UCSD-AML1 (cell line): Measurements from ENCODE around the gene OTULIN.

Experiments used
- DNase-seq: peaks from one replicate; lab custom pipeline; 2025; ENCODE audit not compliant: unreplicated experiment; lab: John Stamatoyannopoulos, UW

OTULIN gene

DNA sequence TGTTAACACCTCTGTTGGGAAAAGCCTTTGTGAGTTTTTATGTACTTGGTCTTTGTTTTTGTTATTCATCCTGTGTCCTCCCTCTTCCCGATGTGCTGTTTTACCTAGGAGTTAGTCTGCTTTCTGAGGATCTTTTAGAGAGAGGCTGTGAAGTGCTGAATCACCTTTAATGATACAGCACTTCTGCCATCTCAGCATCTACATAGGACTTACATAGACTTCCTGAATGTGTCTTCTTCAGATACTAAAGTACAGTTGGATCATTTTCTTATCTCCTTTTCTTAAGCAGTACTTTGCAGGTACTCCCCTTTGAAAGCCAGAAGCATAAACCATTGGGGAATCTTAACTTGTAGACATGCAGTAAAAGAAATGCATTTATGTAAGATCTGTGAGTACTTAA lies 31.5 kb downstream of the OTULIN start:
- no peak for DNase-seq

DNA sequence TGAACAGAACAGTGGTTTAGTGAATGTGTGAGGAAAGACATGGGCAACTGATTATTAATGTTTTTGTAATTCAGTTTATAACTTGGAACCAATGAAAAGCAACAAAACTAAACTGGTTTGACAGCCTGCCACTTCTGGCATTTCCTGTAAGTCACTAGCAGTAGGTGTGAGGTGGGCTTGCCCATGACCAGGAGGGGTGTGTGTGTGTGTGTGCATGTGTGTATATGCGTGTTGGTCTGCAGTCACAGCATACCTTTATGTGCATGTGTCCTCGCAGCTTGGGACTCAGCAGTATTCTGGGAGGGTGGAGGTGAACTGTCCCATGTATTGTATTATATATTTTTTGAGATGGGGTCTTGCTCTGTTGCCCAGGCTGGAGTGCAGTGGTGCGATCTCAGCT lies 32.3 kb downstream of the OTULIN start:
- no peak for DNase-seq

DNA sequence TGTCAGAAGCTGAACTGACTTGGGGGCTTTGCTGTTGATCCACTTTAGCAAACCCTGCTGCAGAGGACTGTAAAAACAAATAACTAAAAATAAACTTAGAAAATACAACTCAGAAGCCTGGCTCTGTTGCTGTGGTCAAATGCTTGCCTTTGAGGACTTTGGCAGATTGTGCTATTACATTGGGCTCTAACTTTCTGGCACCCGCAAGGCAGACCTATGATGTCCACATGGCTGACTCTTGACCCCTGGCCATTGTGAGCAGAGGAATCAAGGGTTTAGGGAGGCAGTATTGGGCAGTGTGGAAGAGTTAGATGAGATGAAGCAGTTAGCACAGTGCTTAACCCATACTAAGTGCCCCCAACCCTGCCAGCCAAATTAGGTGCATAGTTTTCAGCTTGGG lies 34.0 kb downstream of the OTULIN start:
- DNase-seq: no peak

DNA sequence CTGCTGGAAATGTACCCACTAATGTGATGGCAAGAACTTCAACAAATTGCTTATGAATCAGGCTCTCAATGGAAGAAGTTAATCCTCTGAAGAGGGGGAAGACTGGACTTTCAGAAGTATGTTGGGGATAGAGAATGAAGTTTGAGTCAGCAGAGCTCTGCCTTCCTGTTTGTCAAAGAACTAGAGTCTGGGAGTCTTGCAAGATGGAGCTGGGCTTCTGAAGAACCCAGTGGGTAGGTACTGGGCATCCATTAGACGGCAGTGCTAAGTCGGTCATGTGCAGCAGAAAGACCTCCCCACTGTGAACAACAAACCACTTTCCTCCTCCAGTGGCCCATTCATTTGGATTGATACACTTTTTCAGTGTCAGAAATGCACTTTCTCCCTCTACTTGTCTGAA lies 34.6 kb downstream of the OTULIN start:
- DNase-seq: no peak

DNA sequence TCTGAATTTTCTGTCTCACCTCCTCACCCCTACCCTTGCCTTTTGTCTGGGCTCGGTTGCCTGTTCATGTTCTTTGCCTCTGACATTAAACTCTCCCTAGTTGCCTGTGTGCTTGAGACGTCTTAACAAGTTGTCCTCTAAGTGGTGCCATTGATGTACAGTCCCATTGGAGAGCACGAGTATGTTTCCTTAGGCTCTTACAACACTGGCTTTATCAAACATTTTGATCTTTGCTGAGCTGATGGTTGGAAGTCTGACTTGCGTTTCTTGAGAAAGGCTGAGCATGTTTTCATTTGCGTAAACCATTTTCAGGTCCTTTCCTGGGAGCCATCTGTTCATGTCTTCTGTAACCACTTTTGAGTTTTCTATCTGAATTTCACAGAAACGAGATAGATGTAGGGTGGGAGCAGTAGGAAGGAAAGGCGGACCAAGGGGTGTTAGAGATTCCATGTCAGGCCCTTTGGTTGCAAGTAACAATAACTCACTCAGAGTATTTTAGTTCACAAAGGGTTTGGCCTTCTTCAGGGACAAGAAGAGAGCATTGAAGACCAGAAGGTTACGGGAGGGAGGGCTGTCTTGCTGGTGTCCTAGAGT lies 35.4 kb downstream of the OTULIN start:
- DNase-seq: no peak

DNA sequence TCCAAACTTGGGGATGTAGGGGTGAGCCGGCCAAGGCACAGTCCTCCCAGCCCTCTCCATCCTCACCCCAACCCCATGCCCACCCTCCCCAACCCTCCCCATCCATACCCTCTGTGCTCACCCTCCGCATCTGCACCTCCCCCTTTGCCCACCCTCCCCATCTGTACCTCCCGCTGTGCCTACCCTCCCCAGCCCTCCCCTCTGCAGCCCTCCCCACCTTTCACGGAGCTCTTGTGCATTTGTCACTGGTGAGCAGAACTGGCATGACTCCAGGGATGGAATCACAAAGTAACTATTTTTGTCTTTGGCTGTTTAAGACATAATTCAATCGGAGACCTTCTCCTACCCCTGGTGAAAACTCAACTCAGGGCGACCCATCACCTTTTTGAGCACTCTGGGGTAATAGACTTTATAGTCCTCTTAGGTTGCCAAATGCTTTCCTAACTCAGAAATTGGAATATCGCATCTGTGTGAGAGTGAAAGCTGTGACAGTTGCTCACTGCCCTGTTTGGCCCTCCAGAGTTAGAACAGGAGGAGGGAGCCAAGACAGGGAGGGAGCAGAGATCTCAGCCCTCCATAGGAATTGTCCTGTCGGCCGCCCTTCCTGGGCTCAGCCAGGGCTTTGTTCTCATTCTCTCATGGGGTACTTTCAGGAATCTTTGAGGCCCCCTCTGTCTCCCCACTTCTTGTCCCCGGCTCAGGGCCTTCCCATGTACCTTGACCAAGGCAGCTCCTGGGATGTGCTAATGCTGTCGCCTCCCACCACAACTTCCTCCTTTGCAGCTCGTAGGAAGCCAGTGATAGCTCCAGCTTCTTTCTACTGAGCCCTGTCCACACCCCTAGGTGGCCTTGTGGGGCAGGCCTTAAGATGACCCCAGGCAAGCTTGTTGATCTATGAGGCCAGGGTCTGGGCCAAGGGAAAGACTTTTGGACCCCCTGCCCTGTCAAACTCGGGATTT lies 36.2 kb downstream of the OTULIN start:
- DNase-seq: peak; percentile 29

DNA sequence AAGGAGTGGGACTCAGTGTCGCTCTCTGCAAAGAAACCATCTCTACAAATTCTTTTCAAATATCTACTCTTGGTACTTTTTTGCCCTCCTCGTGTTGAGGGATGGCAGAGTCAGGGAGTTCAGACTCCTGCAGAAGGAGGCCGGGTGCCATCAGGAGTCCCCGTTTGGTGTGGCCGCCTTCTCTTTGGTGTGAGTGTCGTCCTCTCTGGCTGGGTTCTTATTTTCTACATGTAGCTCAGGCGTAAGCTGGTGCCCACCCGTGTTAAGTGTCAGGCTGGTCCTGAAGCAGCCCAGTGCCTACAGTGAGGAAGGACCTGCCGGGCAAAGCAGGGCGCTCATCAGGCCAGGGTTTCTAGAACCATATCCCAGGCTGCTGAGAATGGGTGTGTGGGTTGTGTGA lies 37.0 kb downstream of the OTULIN start:
- no peak for DNase-seq

DNA sequence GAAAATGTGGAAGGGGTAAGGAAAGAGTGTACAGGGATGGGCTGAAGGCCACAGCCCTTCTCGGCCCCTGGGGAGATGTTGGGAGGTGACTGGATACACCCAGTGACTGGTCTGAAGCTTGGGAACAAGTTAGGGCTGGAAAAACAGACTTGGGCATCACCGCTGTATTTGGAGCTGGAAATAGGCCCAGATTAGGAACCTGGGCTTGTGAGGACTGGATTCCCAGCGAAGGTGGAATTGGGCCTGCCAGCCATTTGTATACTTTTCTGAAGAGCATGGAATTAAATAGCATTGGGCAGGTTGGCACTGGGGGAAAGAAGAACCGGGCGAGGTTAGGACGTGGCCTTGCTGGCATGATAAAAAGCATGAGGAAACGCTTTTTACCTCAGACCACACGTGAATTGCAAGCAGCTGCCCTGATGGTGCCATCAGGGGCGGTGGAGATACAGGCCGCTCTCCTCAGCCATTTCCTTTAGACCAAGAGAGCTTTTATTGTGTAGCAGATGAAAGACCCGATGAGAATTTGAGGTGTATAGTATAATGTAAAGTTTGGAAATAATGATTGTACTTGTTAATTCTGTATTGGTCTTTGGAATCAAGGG lies 37.8 kb downstream of the OTULIN start:
- no peak for DNase-seq

DNA sequence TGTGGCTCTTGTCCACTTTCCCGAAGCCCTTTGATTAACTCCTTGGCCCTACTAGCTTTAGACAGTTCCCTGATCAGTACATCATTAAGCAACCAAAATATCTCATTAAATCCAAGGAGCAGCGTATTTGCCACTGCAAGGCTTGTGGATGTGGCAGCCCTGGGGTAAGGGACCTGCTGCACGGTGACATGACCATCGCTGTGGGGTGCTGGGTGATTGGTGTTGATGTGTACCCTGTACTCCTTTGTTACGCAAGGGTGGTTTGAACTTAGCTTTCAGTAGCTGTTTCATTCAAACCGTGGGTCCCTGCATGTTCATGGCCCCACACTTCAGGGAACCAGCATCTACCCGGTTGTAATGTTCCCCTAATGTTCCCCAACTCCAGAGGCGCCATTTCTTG lies 41.0 kb downstream of the OTULIN start:
- no peak for DNase-seq

DNA sequence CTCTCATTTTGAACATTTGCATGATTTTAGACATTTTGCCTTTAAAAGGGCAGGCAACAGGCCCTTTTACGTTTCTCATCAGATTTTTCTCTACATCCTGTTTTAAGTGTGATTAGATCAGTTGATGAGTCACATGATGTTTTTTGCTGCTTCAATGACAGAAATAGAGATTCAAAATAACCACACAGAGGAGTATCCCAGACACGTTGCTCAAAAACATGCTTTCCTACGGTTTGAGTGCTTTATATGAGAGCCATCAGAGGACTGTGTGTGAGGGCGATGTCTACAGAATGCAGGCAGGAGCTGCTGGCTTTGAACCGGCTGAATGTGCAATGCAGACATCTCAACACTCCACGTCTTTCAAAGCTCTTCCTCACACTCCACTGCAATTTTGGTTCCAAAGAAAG lies 42.1 kb downstream of the OTULIN start:
- no peak for DNase-seq

DNA sequence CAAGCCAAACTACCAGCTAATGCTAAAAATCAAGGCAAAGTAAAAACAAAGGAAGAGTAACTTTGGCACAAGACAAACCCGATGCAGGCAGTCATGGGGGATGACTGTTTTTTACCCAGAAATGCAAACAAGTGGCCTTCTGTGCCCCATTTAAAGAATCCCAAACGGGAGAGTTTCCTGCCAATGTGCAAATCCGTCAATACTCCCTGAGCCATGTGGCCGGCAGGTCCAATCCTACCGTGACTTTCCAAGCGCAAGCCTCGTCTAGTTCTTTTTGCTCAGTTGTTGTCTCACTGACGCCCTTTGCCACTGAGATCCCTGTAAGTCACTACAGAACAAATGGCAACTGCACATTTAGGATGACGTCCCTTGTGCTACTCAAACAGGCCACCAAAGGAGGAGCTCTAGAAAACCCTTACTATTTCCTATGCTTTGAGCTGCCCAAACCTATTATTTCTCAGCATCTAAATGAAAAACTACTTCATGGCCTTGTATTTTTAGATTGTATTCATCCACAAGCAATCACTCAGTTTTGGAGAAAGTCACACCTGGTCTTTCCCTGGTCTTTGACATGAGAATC lies 43.4 kb downstream of the OTULIN start:
- no peak for DNase-seq

DNA sequence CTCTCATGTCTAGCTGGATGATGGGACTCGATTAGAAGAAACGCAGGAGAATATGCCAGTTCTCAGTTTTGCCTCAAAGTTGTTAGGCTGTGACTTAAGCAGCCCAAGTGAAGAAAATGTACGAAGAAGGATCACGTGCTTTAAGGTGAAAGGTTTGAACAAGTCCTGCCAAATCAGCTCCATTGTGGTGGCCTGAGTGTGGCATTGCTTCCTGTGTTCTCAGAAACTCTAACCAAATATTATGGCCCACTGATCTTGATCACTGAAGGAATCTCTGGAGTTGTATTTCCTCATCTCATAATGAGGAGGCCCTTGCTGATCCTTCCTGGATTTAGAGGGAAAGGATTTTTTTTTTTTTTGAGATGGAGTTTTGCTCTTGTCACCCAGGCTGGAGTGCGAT lies 44.0 kb downstream of the OTULIN start:
- DNase-seq: no peak

DNA sequence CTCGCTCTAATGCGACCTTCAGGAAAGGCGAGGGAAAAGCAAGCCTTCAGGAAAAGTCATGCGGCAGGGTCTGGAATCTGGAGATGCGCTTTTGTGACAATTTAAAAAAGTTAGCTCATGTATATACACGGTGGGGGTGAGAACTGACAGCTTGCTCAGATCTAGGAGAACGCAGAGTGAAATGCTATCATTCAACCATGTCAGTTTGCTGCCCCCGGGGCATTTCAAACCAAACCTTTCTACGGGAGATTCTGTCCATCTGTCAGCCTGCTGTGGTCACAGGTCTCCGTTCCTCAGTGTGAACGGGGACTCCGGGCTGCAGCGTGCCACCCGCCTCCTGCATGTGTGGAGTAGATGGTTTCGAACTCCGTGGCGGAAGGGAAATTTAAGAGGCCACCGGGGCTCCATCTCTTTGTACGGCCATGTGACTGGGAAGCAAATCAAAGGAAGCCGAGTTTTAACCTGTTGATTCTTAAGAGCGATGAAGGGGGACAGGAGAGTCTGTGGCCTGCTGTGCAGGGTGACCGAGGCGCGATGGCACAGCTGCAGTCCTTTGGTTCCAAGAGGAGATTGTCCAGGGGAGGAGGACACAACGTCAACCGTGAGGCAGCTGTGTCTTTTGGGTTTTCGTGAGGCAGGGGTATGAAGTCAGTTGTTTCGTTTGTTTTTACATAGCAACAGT lies 45.9 kb downstream of the OTULIN start:
- DNase-seq: no peak

DNA sequence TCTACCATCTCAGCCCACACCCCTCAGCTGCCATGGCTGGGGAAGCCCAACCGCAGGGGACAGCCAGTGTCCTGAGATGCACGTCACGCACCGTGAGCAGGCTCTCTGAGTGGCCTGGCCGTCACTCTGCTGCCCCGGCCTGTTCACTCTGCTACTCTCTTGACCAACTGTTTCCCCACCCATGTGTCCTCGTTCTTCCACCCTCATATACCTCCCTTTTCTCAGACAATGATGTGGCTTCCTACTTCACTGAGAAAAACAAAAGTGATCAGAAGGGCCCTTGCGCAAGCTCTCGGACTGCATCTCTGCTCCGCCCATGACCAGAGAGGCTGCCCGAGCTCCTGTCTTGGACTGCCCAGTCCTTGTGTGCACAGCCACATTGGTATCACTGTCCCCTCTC lies 47.6 kb downstream of the OTULIN start:
- no peak for DNase-seq

DNA sequence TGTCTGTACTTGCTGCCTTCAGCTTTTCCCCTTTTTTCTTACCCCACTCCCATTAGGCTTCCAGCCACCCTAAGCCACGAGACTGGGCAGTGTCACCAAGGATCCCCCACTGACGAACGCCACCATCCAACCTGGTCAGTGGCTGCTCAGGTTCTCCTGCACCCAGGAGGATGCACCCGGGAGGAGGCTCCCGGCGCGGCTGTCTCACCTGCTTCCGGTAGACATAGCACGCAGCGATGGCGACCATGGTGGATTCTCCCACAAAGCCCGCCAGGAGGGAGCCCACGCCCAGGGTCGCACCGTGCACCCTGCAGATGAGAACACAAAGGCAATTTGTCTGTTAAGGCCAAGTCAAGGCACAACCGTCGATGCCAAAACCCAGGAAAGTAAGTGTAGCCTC lies 48.1 kb downstream of the OTULIN start:
- no peak for DNase-seq

DNA sequence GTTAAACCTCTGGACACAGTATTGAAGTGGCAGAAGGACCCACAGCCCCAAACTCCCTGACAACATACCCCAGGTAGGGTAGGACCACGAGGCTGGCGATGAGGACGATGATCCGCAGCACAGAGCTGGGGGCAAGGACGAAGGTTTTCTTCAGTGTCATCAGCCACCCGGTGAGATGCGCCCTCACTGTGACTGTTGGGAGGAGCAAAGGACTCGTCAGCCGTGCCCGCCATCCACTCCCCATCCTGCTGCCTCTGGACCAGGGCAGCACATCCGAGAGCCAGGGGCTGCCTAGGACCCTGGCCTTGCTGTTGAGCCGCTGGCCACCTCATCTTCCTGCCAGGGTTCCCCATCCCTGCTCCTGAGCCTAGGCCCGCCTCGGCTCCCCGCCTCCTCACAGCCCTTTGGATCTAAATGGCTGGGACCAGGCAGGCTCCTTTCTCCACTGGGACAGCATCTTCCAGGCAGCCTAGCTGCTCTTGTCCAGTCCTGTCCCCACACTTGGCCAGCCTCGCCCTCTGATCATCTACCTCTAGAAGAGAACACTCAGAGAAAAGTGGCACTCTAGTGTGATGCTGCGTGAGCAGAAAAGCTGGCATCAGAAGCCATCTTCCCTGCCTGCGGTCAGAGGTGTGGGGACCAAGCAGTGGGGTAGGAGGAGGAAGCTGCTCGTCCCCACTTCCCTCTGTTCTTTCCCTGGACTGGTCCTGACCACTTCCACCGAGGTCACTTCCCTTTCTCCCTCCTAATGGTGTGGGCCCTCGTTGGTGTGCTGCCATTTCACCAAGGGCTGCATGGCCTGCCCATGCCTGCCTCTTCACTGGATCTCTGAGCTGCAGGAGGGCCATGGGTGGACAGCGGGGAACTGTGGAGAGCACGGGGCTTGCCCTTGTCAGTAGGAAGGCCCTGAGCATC lies 49.2 kb downstream of the OTULIN start:
- no peak for DNase-seq

DNA sequence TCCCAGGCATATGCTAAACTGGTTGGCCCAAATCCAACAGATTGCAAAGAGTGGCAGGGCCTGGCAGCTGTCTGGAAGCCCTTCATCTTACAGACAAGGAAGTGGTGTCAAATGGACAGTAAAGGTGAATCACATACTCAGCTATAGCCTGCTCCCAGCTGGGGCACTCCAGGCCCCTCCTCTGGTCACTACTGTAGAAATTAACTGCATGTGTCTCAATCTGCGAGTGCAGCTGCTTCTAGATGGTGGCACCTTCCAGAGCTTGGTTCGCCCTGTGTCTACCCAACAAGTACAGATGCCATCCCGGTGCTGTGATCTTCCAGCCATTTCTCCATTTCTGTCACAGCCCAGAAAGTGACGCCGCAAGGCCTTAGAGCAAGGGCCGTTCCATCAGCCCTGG lies 50.2 kb downstream of the OTULIN start:
- no peak for DNase-seq

DNA sequence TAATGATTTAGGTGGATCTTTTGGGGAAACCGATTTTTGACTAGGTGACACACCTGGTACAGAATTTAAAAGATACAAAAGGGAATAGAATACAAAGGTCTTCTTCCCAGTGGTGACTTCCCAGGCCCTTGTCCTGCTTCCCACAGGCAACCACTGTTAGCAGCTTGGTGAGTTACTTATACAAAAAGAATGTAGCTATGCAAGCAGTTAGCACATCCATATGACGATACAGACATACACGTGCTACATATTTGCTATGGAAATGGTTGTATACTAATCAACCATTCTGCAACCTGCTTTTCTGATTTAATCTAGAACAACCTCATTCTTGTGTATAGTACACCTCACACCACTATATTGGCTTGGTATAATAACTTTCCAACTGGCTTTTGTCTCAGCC lies 51.0 kb downstream of the OTULIN start:
- DNase-seq: no peak

DNA sequence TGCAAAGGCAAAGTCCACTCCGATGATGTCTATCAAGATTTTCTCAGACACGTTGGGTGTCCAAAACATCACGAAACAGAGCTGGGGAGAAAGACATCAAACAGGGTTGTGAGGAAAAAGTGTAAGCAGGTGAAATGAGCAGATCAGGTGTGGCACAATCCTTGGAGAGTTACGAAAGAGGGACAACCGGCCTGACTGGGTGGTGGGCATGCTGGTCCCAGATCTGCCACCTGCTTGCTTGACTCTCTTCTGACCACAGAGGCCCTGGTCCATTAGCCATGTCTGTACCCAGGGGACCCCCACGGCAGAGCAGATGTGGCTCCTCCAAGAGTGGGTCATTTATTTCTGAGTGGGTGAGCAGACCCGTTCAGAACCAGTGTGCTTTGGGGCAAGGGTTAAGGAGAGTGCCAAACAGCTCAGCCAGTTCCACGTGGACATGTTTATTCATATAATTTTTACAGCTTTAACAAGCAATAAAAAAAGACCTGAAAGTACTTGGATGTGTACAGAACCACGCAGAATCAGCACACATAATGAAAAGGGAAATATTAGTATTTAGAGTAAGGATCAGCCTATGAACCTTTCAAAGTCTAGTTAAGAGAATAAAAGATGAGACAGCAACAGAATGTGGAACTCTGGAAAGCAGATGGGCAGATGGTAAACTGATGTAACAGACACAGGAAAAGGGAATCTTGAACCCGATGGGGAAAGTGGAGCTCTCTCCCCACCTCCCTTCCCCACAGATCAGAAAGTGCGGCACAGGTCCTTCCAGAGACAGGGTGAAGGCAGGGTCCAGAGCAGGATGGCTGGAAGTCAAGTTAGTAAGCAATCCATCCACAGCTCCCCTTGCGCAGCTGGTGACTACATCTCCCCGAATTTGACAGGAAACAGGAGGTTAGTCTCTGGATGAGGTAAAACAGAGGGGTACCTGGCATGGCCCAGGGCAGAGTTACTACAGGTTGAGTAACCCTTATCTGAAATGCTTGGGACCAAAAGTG lies 52.5 kb downstream of the OTULIN start:
- DNase-seq: no peak
